IMR-90 (cell line): ENCODE measurements around the gene PCBP3. TPM values are rescaled to one million over a fixed set of nuclear protein-coding genes. Genes with fewer than 3 reads are reported as not detected.

Experiments
- ATAC-seq: fragments of 200-7000 bp; cut with Tn5 transposase; 2 replicates; pipeline ENCODE4 v1.9.1; 2020; ENCODE audit warnings: low read depth, mild to moderate bottlenecking, moderate library complexity
- BruUV-seq: library from RNA; stranded (reverse); fragments of 400-500 nt; replicated peaks from 2 replicates; lab custom pipeline; 2021; lab: Mats Ljungman, UMichigan
- CTCF ChIA-PET: fragments of 300-600 bp; formaldehyde crosslinking; extraction: SDS; loops from one replicate; lab custom pipeline; 2021; ENCODE audit warnings: antibody characterized with exemption; lab: Yijun Ruan, JAX
- POLR2A ChIA-PET: fragments of 300-600 bp; sonication (Branson Sonifier 250); formaldehyde crosslinking; loops from one replicate; lab custom pipeline; 2022; ENCODE audit warnings: antibody characterized with exemption; ENCODE audit not compliant: unreplicated experiment; lab: Charles Lee
- DNase-seq: peaks from one replicate; pipeline ENCODE4 v3.0.0; 2013
- H2AFZ ChIP-seq: replicated peaks from 2 replicates; pipeline ENCODE3; 2013; ENCODE audit warnings: low read length, mild to moderate bottlenecking; ENCODE audit not compliant: poor library complexity
- H2AK5ac ChIP-seq: 2 replicates; pipeline ENCODE4 v1.6.1; 2013; ENCODE audit warnings: low read depth, low read length, inconsistent platforms
- H2AK9ac ChIP-seq: replicated peaks from 2 replicates; pipeline ENCODE3; 2013; ENCODE audit warnings: mild to moderate bottlenecking, low read depth, low read length, moderate library complexity; ENCODE audit not compliant: poor library complexity
- H2BK120ac ChIP-seq: 2 replicates; pipeline ENCODE4 v1.6.1; 2013; ENCODE audit warnings: low read depth, low read length, inconsistent platforms
- H2BK15ac ChIP-seq: 3 replicates; pipeline ENCODE4 v1.6.1; 2013; ENCODE audit warnings: low read depth, low read length, inconsistent platforms
- H2BK20ac ChIP-seq: 2 replicates; pipeline ENCODE4 v1.6.1; 2013; ENCODE audit warnings: low read depth, mild to moderate bottlenecking, inconsistent platforms, low read length, moderate library complexity
- H2BK5ac ChIP-seq: 2 replicates; pipeline ENCODE4 v1.6.1; 2013; ENCODE audit warnings: mild to moderate bottlenecking, low read depth, low read length, inconsistent platforms; ENCODE audit not compliant: poor library complexity, severe bottlenecking
- H3K14ac ChIP-seq: replicated peaks from 2 replicates; pipeline ENCODE4 v1.6.1; 2013; ENCODE audit warnings: low read depth, low read length, inconsistent platforms
- H3K18ac ChIP-seq: 2 replicates; pipeline ENCODE4 v1.6.1; 2013; ENCODE audit warnings: low read depth, low read length, control low read depth
- H3K23ac ChIP-seq: 2 replicates; pipeline ENCODE4 v1.6.1; 2013; ENCODE audit warnings: low read depth, low read length, inconsistent platforms
- H3K27ac ChIP-seq: 2 replicates; pipeline ENCODE4 v1.5.1; 2013; ENCODE audit warnings: mild to moderate bottlenecking, control low read depth, low read length; ENCODE audit not compliant: insufficient read depth
- H3K27me3 ChIP-seq: 2 replicates; pipeline ENCODE4 v1.6.1; 2013; ENCODE audit warnings: low read length; ENCODE audit not compliant: control insufficient read depth, insufficient read depth
- H3K36me3 ChIP-seq: 2 replicates; pipeline ENCODE4 v1.6.1; 2013; ENCODE audit warnings: low read length, mixed read lengths; ENCODE audit not compliant: control insufficient read depth, insufficient read depth
- H3K4ac ChIP-seq: 2 replicates; pipeline ENCODE4 v1.6.1; 2013; ENCODE audit warnings: low read depth, low read length, inconsistent platforms
- H3K4me1 ChIP-seq: 2 replicates; pipeline ENCODE4 v1.6.1; 2013; ENCODE audit warnings: low read length, mixed read lengths; ENCODE audit not compliant: control insufficient read depth, insufficient read depth
- H3K4me2 ChIP-seq: 2 replicates; pipeline ENCODE4 v1.6.1; 2013; ENCODE audit warnings: low read depth, mild to moderate bottlenecking, control low read depth, low read length, moderate library complexity
- H3K4me3 ChIP-seq: 2 replicates; pipeline ENCODE4 v1.5.1; 2013; ENCODE audit warnings: low read depth, mild to moderate bottlenecking, control low read depth, low read length, moderate library complexity; ENCODE audit not compliant: insufficient read depth
- H3K56ac ChIP-seq: 2 replicates; pipeline ENCODE4 v1.6.1; 2013; ENCODE audit warnings: low read length, inconsistent platforms; ENCODE audit not compliant: insufficient read depth; ENCODE audit errors: extremely low read depth
- H3K79me1 ChIP-seq, 2 experiments: 2 replicates each; pipeline ENCODE4 v1.6.1; 2013; ENCODE audit warnings: low read length in 2 of 2, inconsistent platforms in 1 of 2, low read depth in 1 of 2
- H3K9ac ChIP-seq: 2 replicates; pipeline ENCODE4 v1.6.1; 2013; ENCODE audit warnings: low read depth, low read length, control low read depth
- H3K9me1 ChIP-seq: 2 replicates; pipeline ENCODE4 v1.6.1; 2013; ENCODE audit warnings: low read length, inconsistent platforms; ENCODE audit not compliant: insufficient read depth
- H3K9me3 ChIP-seq: 2 replicates; pipeline ENCODE4 v1.6.1; 2013; ENCODE audit warnings: low read length; ENCODE audit not compliant: control insufficient read depth, insufficient read depth
- H4K20me1 ChIP-seq: 2 replicates; pipeline ENCODE4 v1.6.1; 2013; ENCODE audit warnings: low read length, inconsistent platforms; ENCODE audit not compliant: insufficient read depth
- H4K5ac ChIP-seq: 2 replicates; pipeline ENCODE4 v1.6.1; 2013; ENCODE audit warnings: mild to moderate bottlenecking, low read depth, low read length, control low read depth
- H4K8ac ChIP-seq, 2 experiments: 2 replicates each; pipeline ENCODE4 v1.6.1; 2013; ENCODE audit warnings: low read depth in 2 of 2, low read length in 2 of 2, control low read depth in 1 of 2, inconsistent platforms in 1 of 2
- H4K91ac ChIP-seq: 2 replicates; pipeline ENCODE4 v1.6.1; 2013; ENCODE audit warnings: low read depth, low read length, inconsistent platforms; ENCODE audit not compliant: insufficient read depth
- CHD1 ChIP-seq: IDR thresholded peaks from 2 replicates; pipeline ENCODE4 v1.6.1; 2012; ENCODE audit warnings: low read depth, low read length, improper control_type of control experiment
- SMC3 ChIP-seq: fragments of 150-350 bp; IDR thresholded peaks from 2 replicates; pipeline ENCODE4 v1.6.1; 2016; ENCODE audit warnings: low read depth, mild to moderate bottlenecking, antibody characterized with exemption, low read length, moderate library complexity
- WGBS, 2 experiments: methylation state at CpG; one replicate each; pipeline versions ENCODE4 v1.1.5 to v1.1.7; 2013; ENCODE audit warnings: missing lambda C conversion rate in 2 of 2; ENCODE audit not compliant: insufficient read length in 1 of 2; ENCODE audit errors: extremely low coverage in 2 of 2; 5-methylcytosine and 5-hydroxymethylcytosine counted together
- dilution Hi-C: fragments of 300-500 bp; cut with HindIII; formaldehyde crosslinking; loops from one replicate; pipeline ENCODE4 v1.14.3; 2018; ENCODE audit warnings: low sequenced_read_pairs; ENCODE audit not compliant: unreplicated experiment
- in situ Hi-C: fragments of 300-500 bp; cut with MboI; formaldehyde crosslinking; loops from 3 replicates; pipeline ENCODE4 v1.14.3; 2019; ENCODE audit warnings: low sequenced_read_pairs, inconsistent platforms, mixed read lengths
- intact Hi-C: fragments of 100-400 bp; cut with micrococcal nuclease; formaldehyde crosslinking; loops from 2 replicates; pipeline ENCODE4 v1.10.0; 2022
- polyA plus RNA-seq, 3 experiments: library from polyadenylated mRNA; depleted of rRNA; stranded (reverse); fragments of >200 nt; gene quantifications; 2 replicates each; pipeline ENCODE4 v1.2.3, GENCODE V29; 2012; ENCODE audit warnings: low replicate concordance in 1 of 3
- total RNA-seq: library from RNA; depleted of rRNA; stranded (reverse); fragments of >200 nt; gene quantifications from 2 replicates; pipeline ENCODE4 v1.2.3, GENCODE V29; 2012

The PCBP3 gene
- total and polyA plus RNA-seq, 2 of the 4 experiments (the other 2 are of a cell fraction), result 2.9 to 3.9 TPM

GRCh38 chr21:45706299-45706698, 62.8 kb downstream of the PCBP3 start:
- Histone ChIP-seq H3K9me1 (no peaks in the 10 kb centered on the region; the same call in 1 of the 2 replicates), H3K14ac (no peak overlapping the region), H3K36me3 (no peaks in the 10 kb centered on the region), H3K18ac (no peak overlapping the region), H3K23ac (no peak overlapping the region), H3K27ac (no peak overlapping the region), H3K9ac (no peak overlapping the region), H2AK5ac (no peak overlapping the region), H3K4me3 (no peak overlapping the region), H4K20me1 (no peaks in the 10 kb centered on the region), H4K8ac (no peak overlapping the region), H3K4me1 (no peaks in the 10 kb centered on the region; the same call in 1 of the 2 replicates), H4K91ac (no peak overlapping the region), H2AK9ac (no peak overlapping the region), H4K5ac (no peak overlapping the region), H2BK5ac (no peak overlapping the region), H3K27me3 (no peaks in the 10 kb centered on the region), H2AFZ (no peak overlapping the region), H3K4me2 (no peak overlapping the region), H3K9me3 (no peaks in the 10 kb centered on the region), H2BK20ac (no peak overlapping the region), H3K56ac (no peak overlapping the region), H3K4ac (no peak overlapping the region), H2BK120ac (no peak overlapping the region), H3K79me1 (0 out of 4 replicates have a peak, but pooled peaks cover 0 to 4% of the 10 kb centered on the region in 2 experiments), H2BK15ac (no peak overlapping the region)
- DNase-seq (no peak), ATAC-seq (no peak)
- dilution Hi-C loops, result no loop called here
- CTCF ChIA-PET, result no interaction called here
- BruUV-seq, result no TSS peak
- no CpG with 5 or more reads among the region's 1 CpG for WGBS, 2 experiments
- TF ChIP-seq SMC3, result no peak
- no peak for TF ChIP-seq CHD1
- POLR2A ChIA-PET, result no interaction called here
- in situ Hi-C loops, result no loop called here
- intact Hi-C loops, result no loop called here
